Stimulated activated CD8-positive, alpha-beta memory T cell treated with anti-CD3 and anti-CD28 coated beads, Interleukin-15, amount 100 ng/mL, for 48 hours (primary cell): ENCODE results near the gene ADGRG1.

Source experiments
- DNase-seq, 2 donors: peaks; one replicate each; pipeline ENCODE4 v3.0.0-alpha.2; 2020; ENCODE audit warnings: low read depth in 2 of 2

The ADGRG1 gene

GRCh38 chr16:57620335-57621231 is 7.8 kb upstream of the ADGRG1 start:
- DNase-seq: no peak

- no peak for DNase-seq
Measured at GRCh38 chr16:57621521-57622271, 6.7 kb upstream of the ADGRG1 start.

GRCh38 chr16:57622361-57623250 is 5.8 kb upstream of the ADGRG1 start:
- DNase-seq: no peak

- DNase-seq: no peak
Measured at GRCh38 chr16:57623251-57624043, 5.0 kb upstream of the ADGRG1 start.

GRCh38 chr16:57624044-57624688 is 4.3 kb upstream of the ADGRG1 start:
- no peak for DNase-seq

GRCh38 chr16:57624806-57625500 is 3.5 kb upstream of the ADGRG1 start:
- DNase-seq: no peak

GRCh38 chr16:57626420-57627170 is 1.8 kb upstream of the ADGRG1 start:
- DNase-seq: no peak

- no peak for DNase-seq
Measured at GRCh38 chr16:57627184-57627871, 1.1 kb upstream of the ADGRG1 start.

GRCh38 chr16:57628783-57629293 is 408 bp downstream of the ADGRG1 start:
- DNase-seq: no peak

GRCh38 chr16:57629516-57630406 is 1.3 kb downstream of the ADGRG1 start:
- DNase-seq: no peak

- no peak for DNase-seq
Measured at GRCh38 chr16:57630407-57630797, 2.0 kb downstream of the ADGRG1 start.

- no peak for DNase-seq
Measured at GRCh38 chr16:57630931-57631845, 2.8 kb downstream of the ADGRG1 start.

GRCh38 chr16:57632568-57632967 is 4.1 kb downstream of the ADGRG1 start:
- no peak for DNase-seq

- DNase-seq: no peak
Measured at GRCh38 chr16:57633383-57634064, 5.1 kb downstream of the ADGRG1 start.

GRCh38 chr16:57634171-57634570 is 5.7 kb downstream of the ADGRG1 start:
- no peak for DNase-seq
